GM19452 (cell line): ENCODE results near the gene HCCS.

ENCODE experiments used
- ATAC-seq: cut with Tn5 transposase; IDR thresholded peaks from one replicate; pipeline ENCODE4 v1.9.1; 2021; ENCODE audit not compliant: unreplicated experiment

The HCCS gene

DNA sequence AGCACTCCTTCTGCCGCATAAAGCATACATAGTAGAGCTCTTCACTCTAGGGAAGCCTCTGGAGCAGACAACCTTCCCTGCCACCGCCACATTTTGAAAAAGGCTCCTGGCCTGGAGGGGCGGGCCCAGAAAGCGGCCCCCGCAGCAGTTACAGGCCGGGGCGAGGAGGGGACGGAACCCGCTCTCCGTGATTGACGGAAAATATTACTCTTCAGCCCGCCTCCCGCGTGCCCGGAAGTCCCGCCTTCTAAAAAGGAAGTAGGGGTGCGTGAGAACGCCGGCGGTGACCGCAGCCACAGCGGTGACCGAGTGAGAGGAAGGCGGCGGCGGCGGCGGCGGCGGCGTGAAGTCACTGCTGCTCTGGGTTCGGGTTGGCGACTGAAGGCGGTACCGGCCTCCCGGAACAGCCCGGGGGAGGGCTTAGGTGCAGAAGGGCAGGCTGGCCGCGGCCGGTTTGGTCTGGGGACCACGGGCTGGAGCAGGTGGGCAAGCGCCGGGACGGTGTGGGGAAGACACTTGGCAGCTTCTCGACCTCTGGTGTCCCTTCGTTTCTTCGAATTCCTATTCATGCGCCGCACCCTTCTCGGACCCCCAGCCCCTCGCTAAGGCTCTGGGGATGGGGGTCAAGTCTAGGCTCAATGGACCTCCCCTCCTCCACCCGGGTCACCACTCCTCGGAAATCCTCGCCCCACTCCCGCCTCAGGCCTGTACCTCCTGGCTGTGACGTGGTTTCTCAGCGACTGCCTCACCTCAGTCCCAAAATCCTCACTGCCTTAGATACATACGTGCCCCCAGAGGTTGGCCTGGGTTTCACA is at the start of gene HCCS:
HCCS (plus strand) TSS at position 296 of the 815 bp plus-strand sequence. CDS start 729 bp downstream, outside the sequence.
- peak; percentile 84 for ATAC-seq

DNA sequence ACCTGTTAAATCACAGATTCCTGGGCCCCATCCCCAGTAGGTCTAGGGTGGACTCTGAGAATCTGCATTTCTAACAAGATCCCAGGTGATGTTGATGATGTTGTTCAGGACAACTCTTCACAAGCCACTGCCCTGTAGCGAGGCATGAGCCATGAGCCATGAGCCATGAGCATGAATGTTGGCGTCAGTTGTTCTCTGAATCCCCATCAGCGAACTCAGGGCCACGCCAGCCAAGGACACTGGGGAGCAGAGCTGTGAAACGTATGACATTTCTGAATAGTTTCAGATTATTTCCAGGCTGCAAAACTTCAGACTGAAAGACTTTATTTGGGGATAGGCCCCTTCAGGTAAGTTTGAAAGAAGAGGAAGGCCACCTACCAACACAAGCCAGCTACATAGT is 46.9 kb upstream of the HCCS start:
- no peak for ATAC-seq

DNA sequence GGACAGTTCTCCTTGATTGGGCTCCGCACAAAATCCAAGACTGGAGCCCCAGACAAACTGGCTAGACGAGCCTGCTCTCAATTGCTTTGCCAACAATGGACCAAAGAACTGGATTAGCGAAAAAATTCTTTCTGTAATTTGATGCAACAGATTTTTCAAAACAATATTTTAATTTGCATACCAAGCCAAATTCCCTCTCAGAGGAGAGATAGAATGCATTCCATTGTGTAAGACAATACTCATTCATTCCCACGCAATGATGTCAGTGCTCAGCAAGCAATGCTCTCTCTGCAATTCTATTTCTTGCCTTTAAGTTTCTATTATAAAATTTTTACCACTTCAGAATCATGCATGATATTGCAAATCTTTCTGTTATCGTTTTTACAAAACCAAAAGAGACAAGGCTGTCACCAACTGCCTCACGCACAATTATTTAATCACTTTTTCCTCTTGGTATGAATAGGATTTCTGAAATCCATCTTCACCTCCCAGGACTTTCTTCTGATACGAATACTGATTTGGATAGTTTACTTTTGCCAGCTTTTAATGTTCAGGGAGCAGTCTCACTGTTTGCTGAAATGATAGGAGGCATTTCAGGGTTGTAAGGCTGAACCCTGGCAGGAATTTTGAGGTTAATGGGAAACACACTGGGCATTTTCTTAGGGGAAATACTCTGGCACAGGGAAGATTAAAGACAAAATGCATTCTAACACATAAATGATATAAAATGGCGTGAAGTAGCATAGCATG is 46.1 kb upstream of the HCCS start:
- no peak for ATAC-seq

DNA sequence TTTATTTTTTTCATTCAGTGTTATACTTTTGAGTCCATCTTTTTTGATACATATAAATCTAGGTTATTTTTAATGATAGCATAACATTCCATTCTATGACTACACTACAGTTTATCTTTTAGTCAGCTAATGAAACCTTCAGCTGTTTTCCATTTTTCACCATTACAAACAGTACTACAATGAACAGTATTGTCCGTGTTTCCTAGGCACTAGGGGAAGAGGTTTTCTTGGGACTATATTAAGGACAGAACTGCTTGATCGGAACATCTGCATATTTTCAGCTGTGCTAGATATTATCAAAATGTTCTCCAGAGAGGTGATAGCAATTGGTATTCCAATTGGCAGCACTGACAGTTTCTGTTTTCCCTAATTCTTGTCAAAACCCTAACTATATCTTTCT is 44.3 kb upstream of the HCCS start:
- ATAC-seq = no peak

DNA sequence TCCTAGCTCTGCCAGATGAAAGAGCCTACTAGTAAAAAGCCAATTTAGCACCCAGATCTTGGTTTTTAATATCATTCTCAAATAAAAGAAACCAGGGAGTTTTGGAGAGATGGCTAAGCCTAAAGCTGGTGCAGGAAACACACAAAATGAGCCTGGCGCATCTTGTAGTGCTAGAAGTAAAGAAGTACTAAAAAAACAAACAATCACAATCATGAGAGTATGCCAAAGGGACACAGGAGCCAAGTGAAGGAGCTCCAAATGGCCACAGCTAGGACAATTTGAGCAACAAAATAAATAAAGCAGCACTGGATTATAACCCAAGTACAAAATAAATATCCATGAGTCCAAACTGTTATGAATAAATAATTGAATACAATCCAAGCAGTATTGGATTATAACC is 37.8 kb upstream of the HCCS start:
- no peak for ATAC-seq

DNA sequence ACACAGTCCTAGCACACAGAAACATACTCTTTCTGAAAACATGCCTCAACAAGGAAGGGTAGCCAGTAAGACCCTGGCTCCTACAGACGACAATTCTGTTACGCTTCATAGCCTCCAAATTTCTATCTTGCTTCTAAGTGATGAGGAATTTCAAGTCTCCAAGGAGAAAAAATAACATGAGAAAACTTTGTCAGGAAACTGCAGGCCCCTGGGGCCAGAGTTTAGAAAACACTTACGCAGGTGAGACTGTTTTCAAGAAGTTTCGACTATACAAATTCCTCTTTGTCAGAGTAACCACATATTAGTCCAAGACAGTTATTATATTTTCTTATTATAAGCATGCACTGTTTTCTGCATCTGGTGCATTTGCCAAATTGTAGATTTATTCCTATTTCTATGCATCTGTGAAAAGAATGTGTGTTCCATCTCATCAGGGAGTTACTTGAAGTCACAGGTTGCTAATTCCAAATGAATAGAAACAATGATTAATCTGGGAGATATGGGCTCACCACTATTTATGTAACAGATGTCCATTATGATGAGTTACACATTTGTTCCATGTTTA is 30.3 kb upstream of the HCCS start:
- no peak for ATAC-seq

DNA sequence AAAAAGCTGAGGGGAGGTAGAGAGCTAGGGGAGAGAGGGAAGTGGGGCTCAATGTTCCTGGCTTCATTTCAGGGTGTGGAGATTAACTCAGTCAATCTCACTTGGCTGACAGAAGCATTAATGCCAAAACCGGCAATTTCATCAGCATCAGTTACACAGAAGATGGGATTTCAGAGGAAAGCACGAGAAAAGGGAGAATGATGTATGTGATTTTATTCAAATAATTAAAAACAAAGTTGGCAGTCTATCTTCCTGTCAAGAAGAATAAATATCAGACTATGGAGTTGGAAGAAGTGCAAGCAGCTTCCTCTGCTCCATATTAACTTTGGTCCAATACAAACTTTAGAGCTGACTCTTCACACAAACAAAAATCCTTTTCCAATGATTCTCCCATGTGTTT is 29.6 kb upstream of the HCCS start:
- no peak for ATAC-seq

DNA sequence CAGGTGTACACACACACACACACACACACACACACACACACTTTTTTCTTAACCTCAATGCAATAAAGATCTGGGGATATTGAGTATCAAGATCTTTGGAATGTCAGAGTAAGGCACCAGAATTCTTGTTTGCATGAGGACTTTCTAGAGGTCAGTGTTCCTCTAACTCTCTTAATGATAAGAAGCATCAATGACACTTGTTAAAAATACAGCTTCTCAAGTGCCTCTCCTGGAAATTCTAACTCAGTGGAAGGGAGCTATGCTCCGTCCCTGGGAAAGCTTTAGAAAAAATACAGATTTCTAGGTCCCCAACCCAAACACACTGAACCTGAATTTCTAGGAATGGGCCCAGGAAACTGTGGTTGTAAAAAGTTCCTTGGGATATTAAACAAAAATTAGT is 25.8 kb upstream of the HCCS start:
- no peak for ATAC-seq

DNA sequence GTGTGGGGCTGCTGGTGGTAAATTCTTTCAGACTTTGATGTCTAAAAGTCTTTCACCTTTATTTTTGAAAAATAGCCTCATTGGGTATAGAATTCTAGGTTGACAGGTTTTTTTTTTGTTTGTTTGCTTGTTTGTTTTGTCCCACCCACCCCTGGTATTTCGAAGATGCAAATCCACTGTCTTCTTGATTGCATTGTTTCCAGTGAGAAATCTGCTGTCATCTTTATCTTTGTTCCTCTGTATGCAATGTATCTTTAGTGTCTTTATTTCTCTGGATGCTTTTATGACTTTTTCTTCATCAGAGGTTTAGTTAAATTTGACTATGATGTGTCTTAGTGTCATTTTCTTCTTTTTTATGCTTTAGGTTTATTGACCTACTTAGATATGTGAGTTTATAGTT is 21.3 kb upstream of the HCCS start:
- no peak for ATAC-seq

DNA sequence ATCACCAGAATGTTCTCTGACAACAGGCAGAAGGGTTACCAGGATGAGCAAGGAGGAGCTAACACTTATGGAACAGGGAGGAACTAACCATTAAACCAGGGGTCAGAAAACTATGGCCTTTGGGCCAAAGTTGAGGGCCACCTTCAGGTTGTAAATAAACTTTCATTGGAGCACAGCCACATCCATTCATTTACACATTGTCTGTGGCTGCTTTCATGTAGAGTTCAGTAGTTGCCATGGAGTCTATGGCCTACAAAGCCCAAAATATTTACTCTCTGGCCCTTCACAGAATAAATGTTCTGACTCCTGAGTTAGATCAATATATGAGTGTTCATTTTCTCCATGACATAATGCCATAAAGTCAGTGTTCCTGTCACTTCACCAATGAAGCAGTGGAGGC is 13.2 kb upstream of the HCCS start:
- no peak for ATAC-seq

DNA sequence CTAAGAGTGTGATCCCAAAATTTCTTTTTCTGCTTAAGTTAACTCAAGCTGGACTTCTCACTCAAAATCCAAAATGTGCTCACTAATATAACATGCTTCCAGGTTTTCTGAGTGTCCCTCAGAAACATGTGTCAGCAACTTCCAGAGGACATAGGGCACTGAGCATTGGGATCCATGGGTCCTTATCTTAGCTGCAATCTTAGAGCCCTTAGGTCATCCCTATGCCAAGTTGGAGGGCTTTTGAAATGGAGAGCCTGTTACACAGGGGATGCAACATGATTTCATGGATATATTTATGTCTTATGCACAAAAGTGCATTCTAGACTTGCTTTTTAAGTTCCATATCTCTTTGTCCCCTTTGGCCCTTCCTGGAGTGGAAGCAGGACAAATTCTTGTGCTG is 11.7 kb upstream of the HCCS start:
- ATAC-seq = no peak

DNA sequence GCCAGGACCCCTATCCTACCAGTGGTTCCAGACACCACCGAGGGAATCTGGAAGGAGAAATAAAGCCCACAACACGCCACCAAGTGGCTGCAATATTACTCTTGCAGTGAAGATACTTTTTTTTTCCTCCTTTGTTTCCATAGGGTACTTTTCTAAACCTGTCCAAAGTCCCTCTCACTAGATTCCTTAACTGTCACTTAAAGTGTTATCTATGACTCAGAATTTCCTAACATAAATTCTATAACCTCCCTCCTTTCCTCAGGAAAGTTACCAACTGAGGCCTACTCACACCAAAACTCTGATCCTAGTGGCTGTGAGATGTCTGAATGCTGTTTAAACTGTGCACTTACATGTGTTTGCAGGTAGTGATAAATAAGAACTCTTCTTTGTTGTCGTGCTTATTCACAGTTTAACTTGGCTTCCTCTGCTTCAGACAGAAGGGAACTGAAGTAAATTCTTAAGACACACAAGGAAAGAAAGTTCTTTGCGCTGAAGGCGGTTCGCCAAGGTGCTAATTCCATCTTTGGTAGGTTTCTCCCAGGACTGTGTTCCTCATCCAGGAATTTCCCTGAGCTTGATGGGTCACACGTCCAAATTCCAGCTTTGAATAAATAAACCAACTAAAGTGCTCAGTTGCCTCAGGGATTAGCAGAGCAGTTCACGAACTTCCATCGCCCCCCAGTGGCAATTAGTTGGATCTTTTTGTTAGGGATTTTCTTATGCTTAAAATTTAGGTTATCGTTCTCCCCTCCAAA is 10.7 kb upstream of the HCCS start:
- no peak for ATAC-seq

DNA sequence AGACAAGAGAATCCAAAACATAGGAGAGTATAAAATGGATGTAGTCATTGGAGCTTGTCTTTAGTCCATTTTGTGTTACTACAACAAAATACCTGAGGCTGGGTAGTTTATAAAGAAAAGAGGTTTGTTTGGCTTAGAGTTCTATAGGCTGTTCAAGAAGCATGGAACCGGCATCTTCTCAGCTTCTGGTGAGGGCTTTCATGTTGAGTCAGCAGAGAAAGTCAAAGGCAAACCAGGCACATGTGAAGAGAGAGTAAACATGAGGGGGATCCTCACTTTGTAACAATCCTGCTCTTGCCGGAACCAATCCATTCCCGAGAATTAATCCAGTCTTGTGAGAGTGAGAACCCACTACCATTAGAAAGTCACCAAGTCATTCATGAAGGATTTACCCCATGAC is 8.1 kb upstream of the HCCS start:
- no peak for ATAC-seq

DNA sequence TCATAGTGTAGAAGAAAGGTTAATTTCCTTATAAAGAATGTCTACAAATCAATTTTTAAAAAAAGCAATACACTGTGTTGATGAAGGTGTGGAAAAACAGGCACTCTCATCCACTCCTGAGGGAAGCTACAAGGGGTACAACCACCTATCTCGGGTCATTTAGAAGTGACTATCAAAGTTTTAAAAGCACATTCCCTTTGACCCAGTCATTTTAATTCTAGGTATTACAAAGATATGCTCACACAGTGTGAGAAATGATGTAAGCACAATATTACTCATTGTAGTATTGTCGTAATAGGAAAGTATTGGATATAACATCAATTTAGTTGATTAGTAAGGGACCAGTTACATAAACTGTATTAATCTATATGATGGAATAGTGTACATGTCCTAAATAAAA is 7.4 kb upstream of the HCCS start:
- ATAC-seq = no peak

DNA sequence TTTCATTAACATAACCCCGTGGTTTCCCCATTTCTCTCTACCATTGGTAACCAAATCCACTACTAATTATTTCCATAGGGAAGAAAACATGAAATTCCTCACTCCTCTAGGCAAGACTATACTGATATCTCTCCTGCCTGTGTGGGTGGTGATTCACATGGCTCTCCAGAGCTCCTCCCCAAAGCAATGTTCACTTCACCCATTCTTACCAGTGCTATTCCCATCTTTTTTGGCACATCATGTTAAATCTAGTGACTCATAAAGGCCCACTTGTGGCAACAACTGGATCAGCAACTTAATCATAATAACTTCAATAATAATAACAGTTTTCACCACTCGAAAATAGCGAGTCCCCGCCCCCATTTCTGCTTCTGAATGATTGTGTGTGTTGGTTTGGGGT is 6.1 kb upstream of the HCCS start:
- ATAC-seq = no peak

DNA sequence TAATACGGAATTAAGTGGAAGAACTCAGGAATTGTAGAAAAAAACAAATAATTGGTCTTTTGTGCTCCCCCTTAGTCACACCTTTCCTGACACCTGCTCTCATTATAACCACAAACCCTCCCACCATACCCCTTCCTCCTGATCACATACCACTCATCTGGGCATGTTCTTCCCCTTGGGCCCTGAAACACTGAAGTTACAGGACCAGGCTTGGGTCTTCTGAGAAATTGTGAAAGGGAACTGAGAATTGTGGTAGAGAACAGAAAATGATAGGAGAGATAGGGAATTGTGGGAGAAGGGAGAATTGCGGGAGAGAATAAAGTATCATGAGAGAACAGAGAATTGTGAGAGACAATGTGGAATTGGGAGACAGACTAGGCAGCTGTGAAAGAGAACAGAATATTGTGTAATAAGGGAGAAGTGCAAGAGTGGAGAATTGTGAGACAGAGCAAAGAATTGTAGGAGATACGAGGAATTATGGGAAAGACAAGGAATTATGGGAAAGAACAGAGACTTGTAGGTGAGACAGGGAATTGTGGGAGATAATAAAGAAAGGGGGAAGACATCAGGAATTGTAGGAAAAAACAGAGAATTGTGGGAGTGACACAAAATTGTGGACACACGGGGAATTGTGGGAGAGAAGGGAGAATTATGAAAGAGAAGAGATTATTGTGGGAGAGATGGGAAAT is 2.7 kb upstream of the HCCS start:
- ATAC-seq = no peak

DNA sequence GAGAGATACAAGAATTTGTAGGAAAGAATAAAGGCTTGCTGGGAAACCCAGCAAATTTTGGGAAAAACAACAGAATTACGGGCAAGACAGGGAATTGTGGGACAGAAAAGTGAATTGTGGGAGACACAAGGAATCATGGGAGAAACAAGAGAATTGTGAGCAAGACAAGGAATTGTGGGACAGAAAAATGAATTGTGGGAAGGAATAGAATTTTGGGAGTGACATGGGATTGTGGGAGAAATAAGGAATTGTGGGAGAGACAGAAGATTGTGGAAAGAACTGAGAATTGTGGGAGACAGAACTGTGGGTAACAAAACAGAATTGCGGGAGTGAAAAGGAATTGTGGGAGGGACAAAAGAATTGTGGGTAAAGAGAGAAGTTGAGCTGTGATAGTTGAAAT is 1.2 kb upstream of the HCCS start:
- no peak for ATAC-seq

DNA sequence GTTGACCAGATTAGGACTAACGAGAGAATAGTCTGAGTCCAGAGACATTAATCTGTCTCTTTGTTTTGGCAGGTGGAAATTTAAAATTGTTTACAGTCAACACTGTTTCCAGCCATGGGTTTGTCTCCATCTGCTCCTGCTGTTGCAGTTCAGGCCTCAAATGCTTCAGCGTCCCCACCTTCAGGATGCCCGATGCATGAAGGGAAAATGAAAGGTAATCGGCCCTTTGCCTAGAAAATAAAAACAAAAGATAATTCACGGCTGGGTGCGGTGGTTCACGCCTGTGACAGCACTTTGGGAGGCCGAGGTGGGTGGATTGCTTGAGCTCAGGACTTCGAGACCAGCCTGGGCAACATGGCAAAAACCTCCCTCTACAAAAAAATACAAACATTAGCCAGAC is 815 bp downstream of the HCCS start:
- no peak for ATAC-seq

DNA sequence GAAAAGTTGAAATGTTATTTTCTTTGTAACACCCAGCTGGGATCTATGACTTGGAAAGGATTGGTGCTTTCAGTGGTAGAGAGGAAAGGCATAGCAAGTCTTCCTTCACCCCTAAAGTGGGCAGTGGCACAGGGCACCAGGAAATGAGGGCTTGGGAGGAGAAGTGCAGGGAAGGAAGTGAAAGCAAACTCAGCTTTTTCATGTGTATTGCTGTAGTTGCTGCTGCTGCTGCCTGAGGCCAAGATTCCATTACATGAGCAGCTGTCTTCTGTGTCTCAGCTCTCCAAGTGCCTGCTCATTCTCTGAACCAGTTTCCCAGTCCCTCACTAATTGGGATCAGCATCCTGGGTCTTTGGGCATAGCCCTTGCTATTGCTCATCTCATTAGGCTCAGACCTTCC is 2.6 kb downstream of the HCCS start:
- ATAC-seq = no peak

DNA sequence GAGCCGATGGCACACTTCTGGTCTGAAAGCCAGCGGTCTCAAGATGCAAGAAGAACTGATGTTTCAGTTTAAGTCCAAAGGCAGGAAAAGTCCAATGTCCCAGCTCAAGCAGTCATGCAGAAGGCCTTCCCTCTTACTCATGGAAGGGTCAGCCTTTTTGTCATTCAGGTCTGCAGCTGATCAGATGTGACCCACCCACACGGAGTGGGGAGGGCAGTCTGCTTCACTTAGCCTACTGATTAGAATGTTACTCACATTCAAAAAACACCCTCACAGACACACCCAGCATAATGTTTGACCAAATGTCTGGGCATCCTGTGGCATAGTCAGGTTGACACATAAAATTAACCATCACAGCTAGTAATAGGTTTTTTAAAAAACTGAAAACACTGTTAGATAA is 6.6 kb downstream of the HCCS start:
- ATAC-seq = no peak
